Loucy (cell line): ENCODE measurements around the gene ZBTB48.
A peak's percentile ranks its signal among the peaks of the same experiment; 100 is the strongest.

ENCODE experiments used
- H2AFZ ChIP-seq: fragments of 200-600 bp; sonication (generic); 2 replicates; pipeline ENCODE4 v1.6.0; 2016; ENCODE audit warnings: antibody characterized with exemption, mild to moderate bottlenecking, low read length, moderate library complexity
- H3F3A ChIP-seq: fragments of 200-600 bp; 2 replicates; pipeline ENCODE4 v1.6.0; 2016; ENCODE audit warnings: antibody characterized with exemption, low read depth, mild to moderate bottlenecking
- H3K27me3 ChIP-seq: fragments of 200-600 bp; sonication (generic); 2 replicates; pipeline ENCODE4 v1.6.1; 2014; ENCODE audit warnings: low read length, mild to moderate bottlenecking; ENCODE audit not compliant: insufficient read depth, poor library complexity, severe bottlenecking
- H3K36me3 ChIP-seq: fragments of 200-600 bp; sonication (generic); 2 replicates; pipeline ENCODE4 v1.6.1; 2016; ENCODE audit warnings: low read length; ENCODE audit not compliant: insufficient read depth
- H3K4me1 ChIP-seq: fragments of 200-600 bp; sonication (generic); 2 replicates; pipeline ENCODE4 v1.5.1; 2014; ENCODE audit warnings: low read length, mild to moderate bottlenecking; ENCODE audit not compliant: insufficient read depth, poor library complexity, severe bottlenecking
- H3K4me2 ChIP-seq: fragments of 200-600 bp; sonication (generic); 2 replicates; pipeline ENCODE4 v1.6.0; 2014; ENCODE audit warnings: antibody characterized with exemption, low read length, low read depth, mild to moderate bottlenecking; ENCODE audit not compliant: poor library complexity, severe bottlenecking
- H3K4me3 ChIP-seq: fragments of 200-600 bp; sonication (generic); 2 replicates; pipeline ENCODE4 v1.5.1; 2014; ENCODE audit warnings: low read length, mild to moderate bottlenecking, mixed read lengths; ENCODE audit not compliant: poor library complexity, severe bottlenecking
- H3K79me2 ChIP-seq: fragments of 200-600 bp; sonication (generic); 2 replicates; pipeline ENCODE4 v1.6.1; 2014; ENCODE audit warnings: low read length; ENCODE audit not compliant: insufficient read depth
- H3K9ac ChIP-seq: fragments of 200-600 bp; sonication (generic); 2 replicates; pipeline ENCODE4 v1.6.0; 2014; ENCODE audit warnings: mild to moderate bottlenecking, low read depth, low read length, moderate library complexity; ENCODE audit not compliant: poor library complexity, severe bottlenecking
- H3K9me2 ChIP-seq: fragments of 200-600 bp; sonication (generic); replicated peaks from 2 replicates; pipeline ENCODE4 v1.6.1; 2016; ENCODE audit warnings: low read depth, low read length, mixed read lengths
- H3K9me3 ChIP-seq: fragments of 200-600 bp; sonication (generic); 2 replicates; pipeline ENCODE4 v1.6.1; 2014; ENCODE audit warnings: mild to moderate bottlenecking, antibody characterized with exemption, low read length, low read depth; ENCODE audit not compliant: insufficient read depth
- H4K20me1 ChIP-seq: fragments of 200-600 bp; sonication (generic); 2 replicates; pipeline ENCODE4 v1.6.0; 2014; ENCODE audit warnings: antibody characterized with exemption, low read length, mild to moderate bottlenecking; ENCODE audit not compliant: insufficient read depth, poor library complexity, severe bottlenecking
- CTCF ChIP-seq: fragments of 200-600 bp; sonication (generic); conservative IDR thresholded peaks from 2 replicates; pipeline ENCODE4 v1.5.1; 2014; ENCODE audit warnings: mild to moderate bottlenecking, antibody characterized with exemption, low read length
- EZH2phosphoT487 ChIP-seq: fragments of 200-600 bp; IDR thresholded peaks from 2 replicates; pipeline ENCODE4 v1.6.1; 2018; ENCODE audit warnings: antibody characterized with exemption, mild to moderate bottlenecking, moderate library complexity, borderline replicate concordance

The ZBTB48 gene

GRCh38 chr1:6613361-6614018 lies 33.7 kb downstream of the ZBTB48 start, which contains the start of gene PHF13:
PHF13 (plus strand) TSS chr1:6613731; CDS start chr1:6614067, 336 bp downstream.
- no peak for TF ChIP-seq EZH2phosphoT487
- TF ChIP-seq CTCF: no peak
- Histone ChIP-seq H3K79me2 (peaks cover 49% of the 10 kb centered on the region), H3K9ac (peak within 1 kb of the TSS; percentile 92), H3K4me3 (peak within 1 kb of the TSS; percentile 93), H3K4me2 (peak within 1 kb of the TSS; percentile 100), H4K20me1 (peaks cover 30% of the 10 kb centered on the region), H3K9me2 (no peaks in the 10 kb centered on the region), H3K4me1 (peaks cover 12% of the 10 kb centered on the region), H2AFZ (peak within 1 kb of the TSS; percentile 97), H3K27me3 (peaks cover 4% of the 10 kb centered on the region), H3F3A (no peaks in the 10 kb centered on the region), H3K36me3 (peaks cover 4% of the 10 kb centered on the region; the same call in 1 of the 2 replicates), H3K9me3 (no peaks in the 10 kb centered on the region)

GRCh38 chr1:6614019-6614928 lies 34.5 kb downstream of the ZBTB48 start:
- Histone ChIP-seq H3K9ac (peak overlapping the region; percentile 92), H3K36me3 (peaks cover 9% of the 10 kb centered on the region; the same call in 1 of the 2 replicates), H3K9me3 (no peaks in the 10 kb centered on the region), H4K20me1 (peaks cover 30% of the 10 kb centered on the region), H3K27me3 (peaks cover 4% of the 10 kb centered on the region), H3K9me2 (no peaks in the 10 kb centered on the region), H3K4me1 (peaks cover 12% of the 10 kb centered on the region), H3F3A (no peaks in the 10 kb centered on the region), H3K79me2 (peaks cover 57% of the 10 kb centered on the region), H3K4me2 (peak overlapping the region; percentile 67), H2AFZ (peak overlapping the region; percentile 83), H3K4me3 (peak overlapping the region; percentile 93)
- TF ChIP-seq CTCF (no peak), EZH2phosphoT487 (no peak)

- no peak for TF ChIP-seq EZH2phosphoT487
- no peak for TF ChIP-seq CTCF
- Histone ChIP-seq H4K20me1 (peaks cover 30% of the 10 kb centered on the region), H3K4me2 (peak overlapping the region; percentile 71), H3K79me2 (peaks cover 64% of the 10 kb centered on the region), H3F3A (no peaks in the 10 kb centered on the region), H3K9ac (peak overlapping the region; percentile 70), H3K4me3 (peak overlapping the region; percentile 93), H3K36me3 (peaks cover 17% of the 10 kb centered on the region; the same call in 1 of the 2 replicates), H3K9me2 (no peaks in the 10 kb centered on the region), H2AFZ (no peak overlapping the region), H3K27me3 (peaks cover 4% of the 10 kb centered on the region), H3K4me1 (peaks cover 6% of the 10 kb centered on the region), H3K9me3 (no peaks in the 10 kb centered on the region)
Measured at GRCh38 chr1:6614929-6615785, 35.4 kb downstream of the ZBTB48 start.
